Esophagus muscularis mucosa (tissue), 3 donors: ENCODE results near the gene ARHGAP8.

Experiments
- POLR2A ChIP-seq: fragments of 450-650 bp; IDR thresholded peaks from one replicate; pipeline ENCODE4 v1.6.1; 2017; ENCODE audit warnings: antibody characterized with exemption, moderate library complexity, mild to moderate bottlenecking, low read depth
- POLR2AphosphoS5 ChIP-seq, 2 donors: sonication (generic); formaldehyde crosslinking; IDR thresholded peaks; one replicate each; pipeline ENCODE4 v1.6.1; 2017; ENCODE audit warnings: antibody characterized with exemption in 2 of 2
- TF ChIP-seq, protein P1 (sequence below), 3 experiments: fragments of 200-600 bp in 2 of 3; fragments of 450-650 bp in 1 of 3; sonication (generic) in 2 of 3; IDR thresholded peaks; one replicate each; pipeline ENCODE4 v1.5.1; 2017 to 2019; ENCODE audit warnings: antibody characterized with exemption in 3 of 3, mild to moderate bottlenecking in 2 of 3, moderate library complexity in 1 of 3

DNA sequence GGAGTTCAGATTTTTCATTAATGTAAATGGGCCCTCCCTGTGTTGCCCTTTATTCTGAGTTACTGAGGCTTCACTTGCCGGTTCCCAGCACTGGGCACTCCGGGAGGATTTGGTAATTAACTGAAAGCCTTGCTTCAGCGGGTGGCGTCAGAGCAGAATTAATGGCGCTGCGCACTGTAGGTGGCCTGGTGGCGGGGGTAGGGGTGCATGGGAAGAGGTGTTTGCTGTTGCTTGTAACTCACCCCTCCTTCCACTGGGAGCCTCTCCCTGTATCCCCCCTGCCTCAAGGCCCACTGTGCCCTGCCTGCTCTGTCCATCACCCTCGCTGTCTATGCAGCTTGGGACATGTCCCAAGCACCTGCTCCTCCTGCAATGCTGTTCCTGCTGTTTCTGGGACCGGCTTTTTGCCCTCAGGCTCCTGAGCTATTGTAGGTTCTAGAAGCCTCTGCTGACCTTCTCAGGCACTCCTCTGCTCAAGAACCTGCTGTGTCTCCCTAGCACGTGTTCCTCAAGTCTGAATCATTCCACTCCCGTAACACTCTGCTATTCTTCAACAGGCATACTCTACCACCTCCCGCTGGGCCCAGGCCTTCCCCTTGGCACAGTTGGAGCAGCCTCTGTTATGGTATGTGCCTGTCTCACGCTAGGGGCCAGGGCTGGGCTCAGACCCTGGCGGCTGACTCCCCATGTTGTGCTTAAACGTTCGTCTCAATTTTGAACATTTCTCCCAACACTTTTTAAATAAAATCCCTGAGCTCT, 24.4 kb downstream of the ARHGAP8 start:
- TF ChIP-seq POLR2AphosphoS5 (IDR thresholded peaks at IDR 0.05) (no peak), POLR2A (no peak)
- TF ChIP-seq, protein P1, sequence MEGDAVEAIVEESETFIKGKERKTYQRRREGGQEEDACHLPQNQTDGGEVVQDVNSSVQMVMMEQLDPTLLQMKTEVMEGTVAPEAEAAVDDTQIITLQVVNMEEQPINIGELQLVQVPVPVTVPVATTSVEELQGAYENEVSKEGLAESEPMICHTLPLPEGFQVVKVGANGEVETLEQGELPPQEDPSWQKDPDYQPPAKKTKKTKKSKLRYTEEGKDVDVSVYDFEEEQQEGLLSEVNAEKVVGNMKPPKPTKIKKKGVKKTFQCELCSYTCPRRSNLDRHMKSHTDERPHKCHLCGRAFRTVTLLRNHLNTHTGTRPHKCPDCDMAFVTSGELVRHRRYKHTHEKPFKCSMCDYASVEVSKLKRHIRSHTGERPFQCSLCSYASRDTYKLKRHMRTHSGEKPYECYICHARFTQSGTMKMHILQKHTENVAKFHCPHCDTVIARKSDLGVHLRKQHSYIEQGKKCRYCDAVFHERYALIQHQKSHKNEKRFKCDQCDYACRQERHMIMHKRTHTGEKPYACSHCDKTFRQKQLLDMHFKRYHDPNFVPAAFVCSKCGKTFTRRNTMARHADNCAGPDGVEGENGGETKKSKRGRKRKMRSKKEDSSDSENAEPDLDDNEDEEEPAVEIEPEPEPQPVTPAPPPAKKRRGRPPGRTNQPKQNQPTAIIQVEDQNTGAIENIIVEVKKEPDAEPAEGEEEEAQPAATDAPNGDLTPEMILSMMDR (IDR thresholded peaks at IDR 0.05), result no peak
